NCI-H146 (cell line): ENCODE data around the gene IRF7.
A peak's percentile ranks its signal among the peaks of the same experiment; 100 is the strongest.
"Not testable (repeated sequence)": the region's sequence is repeated elsewhere in the genome, so short reads cannot be mapped to it uniquely, and the experiment has no call there.

ENCODE experiments used
- DNase-seq: peaks from one replicate; lab custom pipeline; 2025; lab: John Stamatoyannopoulos, UW

Gene IRF7

GRCh38 chr11:581342-581741 is 34.4 kb downstream of the IRF7 start:
- DNase-seq = no peak

- no peak for DNase-seq
These were observed 35.7 kb downstream of the IRF7 start for GRCh38 chr11:579830-580601.

DNA sequence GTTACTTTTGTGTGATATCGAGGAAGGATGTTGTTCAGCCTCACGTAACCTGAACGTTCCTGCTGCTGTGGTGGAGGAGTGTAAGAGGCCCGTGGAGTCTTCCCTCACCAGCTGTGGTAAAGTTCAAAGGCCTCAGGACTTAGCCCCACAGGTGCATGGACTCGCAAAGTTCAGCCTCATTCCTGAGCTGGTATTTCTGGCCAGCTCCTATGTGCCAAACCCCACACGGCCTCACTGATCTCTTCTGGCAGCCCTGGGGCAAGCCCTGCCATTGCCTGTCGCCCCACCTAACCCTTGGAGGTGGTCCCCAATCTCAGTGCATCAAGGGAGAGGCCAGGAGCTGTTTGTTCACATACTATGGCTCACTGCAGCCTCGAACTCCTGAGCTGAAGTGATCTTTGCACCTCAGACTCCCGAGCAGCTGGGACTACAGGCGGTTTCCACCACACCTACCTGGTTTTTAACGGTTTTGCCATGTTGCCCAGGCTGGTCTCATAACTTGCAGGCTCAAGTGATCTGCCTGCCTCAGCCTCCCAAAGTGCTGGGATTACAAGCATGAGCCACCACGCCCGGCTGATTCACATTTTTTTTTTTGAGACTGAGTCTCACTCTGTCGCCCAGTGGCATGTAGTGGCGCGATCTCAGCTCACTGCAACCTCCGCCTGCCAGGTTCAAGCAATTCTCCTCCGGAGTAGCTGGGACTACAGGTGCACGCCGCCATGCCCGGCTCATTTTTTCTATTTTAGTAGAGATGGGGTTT is 37.3 kb downstream of the IRF7 start:
- DNase-seq = no peak

- no peak for DNase-seq
These were observed 38.2 kb downstream of the IRF7 start for GRCh38 chr11:577611-577894.

GRCh38 chr11:576811-577610 is 38.7 kb downstream of the IRF7 start:
- no peak for DNase-seq

DNA sequence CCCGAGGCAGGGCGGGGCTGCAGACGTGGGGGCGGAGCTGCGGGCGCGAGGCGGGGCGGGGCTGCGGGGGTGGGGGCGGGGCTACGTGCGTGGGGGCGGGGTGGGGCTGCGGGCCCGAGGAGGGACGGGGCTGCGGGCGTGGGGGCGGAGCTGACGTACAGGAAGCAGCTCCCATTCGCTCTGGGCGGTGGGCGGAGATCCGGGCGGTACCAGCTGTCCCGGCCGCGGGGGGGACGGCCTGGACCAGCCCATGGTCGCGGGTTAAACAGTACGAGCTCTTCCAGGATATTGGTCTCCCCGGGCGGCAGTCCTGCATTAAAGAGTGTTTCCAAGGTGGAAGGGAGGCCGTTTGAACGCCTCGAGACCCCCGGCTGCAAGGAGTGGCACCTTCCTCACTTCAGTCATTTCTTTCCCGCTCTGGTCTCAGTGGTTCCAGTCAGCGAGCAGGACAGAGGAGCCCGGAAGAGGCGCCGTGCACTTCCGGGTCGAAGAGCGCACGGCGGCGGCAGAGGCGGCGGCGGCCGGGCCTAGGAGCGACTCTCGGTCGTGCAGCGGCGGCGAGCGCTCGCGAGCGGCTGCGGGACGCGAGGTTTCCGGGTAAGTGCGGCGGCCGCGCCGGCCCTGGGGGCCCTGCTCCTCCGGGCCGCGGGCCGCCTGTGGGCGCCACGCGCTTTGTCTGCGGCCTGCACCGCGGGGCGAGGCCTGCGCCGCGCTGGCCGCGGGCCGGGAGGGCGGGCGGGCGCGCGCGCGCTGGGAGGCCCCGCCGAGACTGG is 39.6 kb downstream of the IRF7 start, which contains the start of gene PHRF1:
Gene PHRF1, plus strand, starts transcription at position 475 of the 773 bp plus-strand sequence. CDS start 5,043 bp downstream, outside the sequence.
- peak; percentile 94 for DNase-seq

DNA sequence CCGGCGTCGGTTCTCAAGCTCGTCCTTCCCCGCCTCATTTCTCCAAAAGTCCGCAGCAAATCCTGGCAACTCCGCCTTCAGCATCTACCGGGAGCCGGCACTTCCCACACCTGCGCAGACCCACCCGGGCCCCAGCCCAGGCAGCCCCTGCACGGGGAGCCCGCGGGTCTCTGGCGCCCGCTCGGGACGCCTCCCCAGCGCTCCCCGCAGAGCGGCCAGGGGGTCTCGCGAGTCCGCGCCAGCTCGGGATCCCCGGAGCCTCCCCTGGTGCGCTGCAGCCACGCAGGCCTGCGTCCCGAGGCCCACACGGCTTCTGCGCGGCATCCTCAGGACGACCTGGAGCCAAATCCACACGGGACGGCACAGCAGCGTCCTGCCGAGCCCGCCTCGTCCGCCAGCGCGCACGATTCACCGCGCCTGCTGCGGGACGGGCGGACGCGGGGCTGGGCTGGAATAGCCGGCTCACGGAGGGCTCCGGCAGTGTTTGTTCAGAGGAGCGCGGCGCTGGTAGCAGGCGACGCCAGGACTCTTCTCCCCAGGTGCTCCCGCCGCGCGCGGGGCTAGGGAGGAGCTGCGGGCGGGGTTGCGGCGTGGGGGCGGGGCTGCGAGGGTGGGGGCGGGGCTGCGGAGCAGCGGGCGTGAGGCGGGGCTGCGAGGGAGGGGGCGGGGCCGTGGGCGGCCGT is 40.3 kb downstream of the IRF7 start:
- DNase-seq = peak; percentile 90

DNA sequence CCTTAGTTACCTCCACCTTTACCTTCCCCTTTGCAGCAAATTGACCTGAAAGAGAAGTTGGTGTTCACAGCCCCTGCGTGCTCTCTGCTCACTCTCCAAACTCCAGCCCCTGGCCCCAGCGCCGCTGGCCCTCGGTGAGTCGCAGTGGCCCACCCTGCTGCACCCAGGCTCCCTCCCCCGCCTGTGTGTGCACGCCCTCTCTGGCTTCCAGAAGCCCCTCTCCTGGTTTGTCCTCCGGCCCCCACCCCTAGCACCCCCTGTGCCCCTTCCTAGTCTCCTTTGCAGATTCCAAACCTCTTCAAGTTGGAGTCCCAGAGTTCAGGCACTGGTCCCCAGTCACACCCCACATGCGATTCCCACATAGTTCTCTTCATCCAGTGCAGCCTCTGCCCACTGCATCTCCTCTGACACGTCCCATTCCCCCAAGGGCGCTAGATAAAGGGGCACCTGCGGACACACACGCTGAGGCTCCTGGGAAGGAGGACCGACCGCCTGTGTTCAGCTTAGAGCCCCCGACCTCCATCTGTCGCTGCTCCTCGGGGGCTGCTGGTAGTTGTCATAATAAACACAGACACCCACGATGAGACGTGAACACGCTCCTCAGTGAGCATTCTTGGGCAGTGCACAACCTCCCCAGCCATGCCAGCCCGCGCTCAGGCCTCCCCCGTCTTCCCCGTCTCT is 41.0 kb downstream of the IRF7 start:
- DNase-seq = peak; percentile 48

DNA sequence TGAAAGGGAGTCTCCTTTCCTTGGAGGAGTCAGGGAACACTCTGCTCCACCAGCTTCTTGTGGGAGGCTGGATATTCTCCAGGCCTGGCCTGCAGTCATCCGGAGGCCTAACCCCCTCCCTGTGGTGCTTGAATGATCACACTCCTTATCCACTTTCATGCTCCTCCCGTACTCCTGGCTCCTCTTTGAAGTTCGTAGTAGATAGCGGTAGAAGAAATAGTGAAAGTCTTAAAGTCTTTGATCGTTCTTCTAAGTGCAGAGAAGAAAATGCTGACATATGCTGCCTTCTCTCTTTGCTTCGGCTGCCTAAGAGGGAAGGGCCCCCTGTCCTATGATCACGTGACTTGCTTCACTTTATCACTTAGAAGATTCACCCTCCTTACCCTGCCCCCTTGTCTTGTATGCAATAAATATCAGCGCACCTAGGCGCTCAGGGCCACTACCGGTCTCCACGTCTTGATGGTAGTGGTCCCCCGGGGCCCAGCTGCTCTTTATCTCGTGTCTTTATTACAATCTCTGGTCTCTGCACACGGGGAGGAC is 41.6 kb downstream of the IRF7 start:
- not testable (repeated sequence) for DNase-seq

GRCh38 chr11:573146-573759 is 42.5 kb downstream of the IRF7 start:
- DNase-seq = no peak

DNA sequence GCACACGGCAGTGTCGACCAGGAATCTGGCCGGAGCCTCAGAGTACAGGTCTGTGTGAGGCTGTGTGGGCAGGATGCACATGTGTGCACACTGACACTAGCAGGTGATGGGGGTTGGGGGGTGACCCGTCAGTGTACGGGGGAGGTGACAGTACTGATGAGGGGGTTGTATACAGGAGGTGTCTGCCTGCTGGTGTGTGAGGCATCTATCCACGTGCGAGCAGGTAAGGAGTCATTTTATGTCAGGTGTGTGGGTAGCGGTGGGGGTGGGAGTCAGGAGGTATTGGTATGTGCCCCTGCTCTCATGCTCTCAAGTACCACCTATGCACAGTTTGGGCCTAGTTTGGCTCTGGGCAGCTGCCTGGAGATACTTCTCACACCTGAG is 44.0 kb downstream of the IRF7 start:
- DNase-seq = no peak

DNA sequence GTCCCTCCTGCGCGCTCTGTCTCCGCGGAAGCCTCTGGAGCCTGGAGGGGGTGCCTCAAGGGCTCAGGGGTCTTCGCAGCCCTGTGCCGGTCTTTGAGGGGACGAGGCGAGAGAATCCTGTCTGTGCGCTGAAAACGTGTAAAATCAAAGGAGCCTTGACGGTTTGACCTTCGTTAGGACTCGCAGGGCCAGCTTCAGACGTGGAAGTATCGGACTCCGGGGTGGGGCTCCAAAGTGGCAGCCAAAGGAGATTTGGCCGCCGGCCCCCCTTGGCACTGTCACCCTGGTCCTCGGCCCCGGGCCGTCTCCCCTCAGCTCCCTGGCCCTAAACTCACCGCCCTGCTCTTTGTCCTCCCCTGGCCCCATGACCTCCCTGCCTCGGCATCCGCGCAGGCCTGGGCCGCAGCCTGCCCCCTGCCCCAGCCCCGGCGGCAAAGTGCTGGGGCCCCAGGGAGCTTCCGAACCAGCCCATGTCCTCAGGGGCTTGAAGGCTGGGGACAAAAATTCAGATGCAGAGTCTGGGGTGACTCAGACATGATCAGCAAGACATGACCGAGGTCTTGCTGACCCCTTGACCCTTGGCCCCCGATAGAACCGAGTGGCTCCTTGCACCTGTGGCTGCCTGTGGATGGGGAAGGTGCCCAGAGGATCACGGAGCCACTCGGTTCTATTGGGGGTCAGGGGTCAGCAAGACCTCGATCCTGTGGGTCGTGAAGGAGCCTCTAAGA is 46.4 kb downstream of the IRF7 start:
- DNase-seq = no peak

- DNase-seq = peak; percentile 96
These were observed 47.2 kb downstream of the IRF7 start for GRCh38 chr11:568306-569157.

- DNase-seq = peak; percentile 68
These were observed 48.0 kb downstream of the IRF7 start for GRCh38 chr11:567629-568292.

- DNase-seq = no peak
These were observed 48.6 kb downstream of the IRF7 start for GRCh38 chr11:567011-567628.

DNA sequence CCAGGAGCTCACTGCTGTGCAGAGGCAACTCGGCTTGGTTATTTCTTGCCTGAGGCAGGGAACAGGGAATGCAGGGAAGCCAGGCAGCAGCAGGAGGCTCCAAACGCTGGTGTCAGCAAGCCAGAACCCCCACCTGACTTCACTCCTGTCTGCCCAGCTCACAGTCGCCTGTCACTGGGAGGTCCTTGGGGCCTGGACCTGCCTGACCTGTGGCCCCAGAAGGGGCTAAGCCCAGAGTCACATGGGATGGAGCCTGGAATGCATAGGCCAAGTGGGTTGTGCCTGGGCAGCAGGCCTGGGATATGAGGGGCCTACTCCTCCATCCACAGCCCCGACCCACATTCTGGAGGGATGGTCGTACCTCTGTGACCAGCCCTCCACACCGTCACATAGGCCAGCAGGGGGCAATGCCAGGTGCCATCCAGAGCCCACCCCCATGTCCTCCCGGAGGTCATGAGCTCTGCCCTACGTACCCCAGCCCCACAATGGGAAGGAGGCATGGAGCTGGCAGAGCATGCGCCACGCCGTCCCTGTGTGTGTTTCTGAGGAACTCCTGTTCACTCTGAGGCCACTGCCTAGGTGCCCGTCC is 49.7 kb downstream of the IRF7 start:
- no peak for DNase-seq
